NCI-H2029 (cell line): ENCODE data around the gene MED28.
"Not testable (repeated sequence)": the region's sequence is repeated elsewhere in the genome, so short reads cannot be mapped to it uniquely, and the experiment has no call there.

Experiments
- DNase-seq: peaks from one replicate; lab custom pipeline; 2025; lab: John Stamatoyannopoulos, UW

Gene MED28, protein sequence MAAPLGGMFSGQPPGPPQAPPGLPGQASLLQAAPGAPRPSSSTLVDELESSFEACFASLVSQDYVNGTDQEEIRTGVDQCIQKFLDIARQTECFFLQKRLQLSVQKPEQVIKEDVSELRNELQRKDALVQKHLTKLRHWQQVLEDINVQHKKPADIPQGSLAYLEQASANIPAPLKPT

DNA sequence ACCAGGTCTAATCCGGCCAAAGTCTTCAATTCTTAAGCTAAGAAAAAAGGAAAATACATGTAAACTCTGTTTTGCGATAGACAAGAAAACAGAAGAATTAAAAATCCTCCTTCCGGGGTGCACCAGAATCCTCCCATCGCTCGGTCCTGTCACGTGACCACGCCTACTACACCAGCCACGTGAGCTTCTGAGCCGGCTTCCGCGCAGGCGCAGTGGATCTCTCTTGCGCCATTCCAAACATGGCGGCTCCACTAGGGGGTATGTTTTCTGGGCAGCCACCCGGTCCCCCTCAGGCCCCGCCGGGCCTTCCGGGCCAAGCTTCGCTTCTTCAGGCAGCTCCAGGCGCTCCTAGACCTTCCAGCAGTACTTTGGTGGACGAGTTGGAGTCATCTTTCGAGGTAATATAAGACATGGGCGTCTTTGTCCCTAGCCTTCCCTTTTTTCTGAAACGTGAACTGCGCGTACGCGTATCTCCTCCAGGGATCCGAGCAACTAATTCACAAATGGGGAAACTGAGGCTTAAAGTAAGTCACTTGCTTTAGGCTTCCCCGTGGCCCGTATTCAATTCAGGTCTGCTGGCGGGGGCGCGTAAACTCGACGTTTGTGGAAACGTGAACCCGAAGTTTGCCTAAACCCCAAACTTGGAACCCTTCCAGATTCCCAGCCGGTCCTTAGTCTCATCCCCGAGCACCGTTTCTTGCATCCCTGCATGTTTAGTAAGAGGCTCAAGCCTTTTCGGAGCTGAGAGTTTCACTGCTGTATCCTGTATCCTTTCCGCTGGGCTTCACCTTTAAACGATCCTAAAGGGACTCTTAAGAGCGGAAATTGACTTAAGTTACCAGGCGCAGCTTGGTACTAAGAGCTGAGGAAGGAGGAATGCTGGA, at the start of gene MED28:
Gene MED28, plus strand, starts transcription at position 226 of the 884 bp plus-strand sequence. Its CDS starts 14 bp downstream, at position 240.
- peak; percentile 93 for DNase-seq

DNA sequence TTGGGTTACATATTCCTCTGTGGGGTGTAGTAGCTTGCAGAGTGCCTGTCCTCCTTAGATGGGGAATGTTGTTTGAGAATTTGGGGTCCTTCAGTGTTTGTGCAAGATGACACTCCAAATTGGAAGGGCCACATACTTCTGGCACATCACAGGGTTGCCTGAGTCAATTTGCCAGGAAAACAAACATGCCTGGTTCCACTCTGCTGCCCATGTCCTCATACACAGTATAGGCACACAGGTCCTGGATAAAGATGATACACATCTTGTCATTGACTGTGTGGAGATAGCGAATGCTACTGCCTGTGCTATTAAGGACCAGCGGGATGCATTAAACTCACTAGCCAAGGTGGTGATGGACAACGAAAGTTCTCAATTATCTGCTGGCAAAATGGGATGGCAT, 48.6 kb upstream of the MED28 start:
- no peak for DNase-seq

DNA sequence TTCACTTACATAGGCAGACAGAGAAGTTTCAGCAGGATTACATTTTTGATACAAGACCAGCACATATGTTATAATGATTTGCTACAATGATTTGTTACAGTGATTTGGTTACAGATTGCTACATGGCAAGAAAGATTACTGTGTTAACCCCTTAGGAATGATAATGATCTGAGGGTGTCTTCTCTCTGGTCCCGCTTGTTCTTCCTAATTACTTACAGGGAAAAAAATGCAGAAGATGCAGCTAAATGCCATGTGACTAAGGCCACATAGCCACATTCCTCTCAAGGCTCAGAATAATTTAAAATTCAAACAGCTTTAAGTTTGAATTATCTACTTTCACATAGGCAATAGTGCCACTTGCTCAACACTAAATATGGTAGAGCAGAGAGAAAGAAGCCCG, 47.2 kb upstream of the MED28 start:
- no peak for DNase-seq

DNA sequence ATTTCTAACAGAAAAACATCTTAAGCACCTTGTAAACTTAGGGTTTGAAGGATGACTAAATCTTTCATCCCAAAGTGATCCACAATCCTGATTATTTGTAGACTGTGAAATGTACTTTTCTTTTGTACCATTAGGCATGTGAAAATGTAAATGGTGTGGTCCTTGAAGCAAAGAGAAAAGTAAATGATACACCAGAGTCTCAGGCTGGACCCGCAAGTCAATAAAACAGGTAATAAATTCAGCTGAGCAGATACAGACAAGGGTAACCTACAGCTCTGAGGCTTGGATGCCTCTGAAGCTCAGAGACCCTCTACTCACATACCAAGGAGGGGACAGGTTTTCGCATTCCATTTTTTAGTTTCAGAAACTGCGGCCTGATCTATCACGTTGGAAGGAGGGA, 40.2 kb upstream of the MED28 start:
- no peak for DNase-seq

DNA sequence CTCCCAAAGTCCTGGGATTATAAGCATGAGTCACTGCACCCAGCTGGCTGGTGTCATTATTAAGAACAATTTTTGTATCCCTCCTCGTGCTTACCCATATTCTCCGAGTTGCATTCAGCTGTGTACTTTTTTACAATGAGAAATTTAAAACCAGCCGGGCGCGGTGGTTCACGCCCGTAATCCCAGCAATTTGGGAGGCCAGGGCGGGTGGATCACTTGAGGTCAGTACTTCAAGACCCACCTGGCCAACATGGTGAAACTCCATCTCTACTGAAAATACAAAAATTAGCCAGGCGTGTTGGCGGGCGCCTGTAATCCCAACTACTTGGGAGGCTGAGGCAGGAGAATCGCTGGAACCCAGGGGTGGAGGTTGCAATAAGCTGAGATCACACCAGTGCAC, 39.3 kb upstream of the MED28 start:
- not testable (repeated sequence) for DNase-seq

DNA sequence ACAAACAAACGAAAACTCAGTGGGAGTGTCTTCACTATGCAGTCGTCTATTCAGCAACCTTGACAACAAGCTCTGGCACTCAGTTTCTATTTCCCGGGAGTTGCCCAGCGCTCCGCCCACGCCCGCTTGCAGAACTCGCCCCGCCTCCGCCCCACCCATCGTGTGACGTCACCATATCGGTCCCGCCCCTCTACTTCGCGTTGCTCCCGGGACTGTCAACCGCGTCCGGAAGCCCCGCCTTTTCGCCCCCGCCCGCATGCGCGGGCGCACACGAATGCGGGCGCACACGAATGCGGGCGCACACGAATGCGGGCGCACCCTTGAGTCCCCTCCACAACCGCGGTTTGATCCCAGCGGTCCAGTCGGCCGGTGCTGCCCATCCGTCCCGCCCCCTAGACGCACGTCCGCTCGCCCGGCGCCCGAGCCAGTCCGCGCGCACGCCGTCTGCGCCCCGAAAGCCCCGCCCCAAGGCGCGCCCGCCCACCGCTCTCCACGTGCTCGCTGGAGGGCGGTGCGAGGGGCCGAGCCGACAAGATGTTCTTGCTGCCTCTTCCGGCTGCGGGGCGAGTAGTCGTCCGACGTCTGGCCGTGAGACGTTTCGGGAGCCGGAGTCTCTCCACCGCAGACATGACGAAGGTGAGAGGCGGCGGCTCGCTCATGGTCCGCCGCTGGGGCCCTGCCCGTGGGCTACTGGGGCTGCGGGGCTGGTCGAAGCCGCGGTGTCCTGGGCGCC, 37.3 kb upstream of the MED28 start, which contains the start of gene LAP3:
Gene LAP3, plus strand, starts transcription at position 267 of the 733 bp plus-strand sequence. Its CDS starts 268 bp downstream, at position 535.
- DNase-seq, result peak; percentile 93

DNA sequence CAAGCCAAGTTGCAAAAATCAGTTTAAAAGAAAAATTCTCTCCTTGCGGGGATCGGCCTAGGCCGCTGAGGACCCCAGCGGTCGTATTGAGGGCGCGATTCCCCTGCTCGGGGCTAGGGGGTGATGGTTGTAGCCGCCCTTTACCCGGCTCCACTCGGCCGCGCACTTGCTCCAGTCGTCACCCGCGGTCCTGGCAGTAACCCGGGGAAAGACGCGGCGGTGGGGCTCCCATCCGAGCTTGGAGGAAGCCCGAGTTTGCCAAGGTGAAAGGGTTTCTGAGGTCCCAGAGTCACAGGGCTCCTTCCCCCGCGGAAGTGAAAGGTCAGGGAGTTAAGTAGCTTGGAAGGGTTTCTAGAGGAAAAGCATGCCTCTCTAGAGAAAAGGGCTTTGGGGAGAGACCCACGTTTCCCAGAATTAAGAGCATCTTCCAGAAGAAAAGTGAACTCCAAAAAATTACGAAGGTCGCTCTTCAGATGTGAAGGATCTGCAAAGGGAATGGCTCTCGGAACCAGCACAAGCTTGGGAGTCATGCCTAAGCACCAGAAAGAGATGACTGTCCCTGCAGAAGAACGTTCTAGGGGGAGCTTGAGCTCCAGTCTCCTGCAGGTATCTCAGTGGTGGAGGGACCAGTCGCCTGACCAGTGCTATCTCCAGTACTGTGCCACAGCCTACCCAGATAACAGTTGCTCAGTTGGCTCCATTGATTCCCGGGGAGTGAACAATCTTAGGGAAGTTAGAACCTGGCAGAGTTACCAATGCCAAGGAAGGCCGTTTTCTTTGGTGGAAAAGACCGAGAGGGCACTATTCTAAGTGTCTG, 36.6 kb upstream of the MED28 start:
- no peak for DNase-seq

DNA sequence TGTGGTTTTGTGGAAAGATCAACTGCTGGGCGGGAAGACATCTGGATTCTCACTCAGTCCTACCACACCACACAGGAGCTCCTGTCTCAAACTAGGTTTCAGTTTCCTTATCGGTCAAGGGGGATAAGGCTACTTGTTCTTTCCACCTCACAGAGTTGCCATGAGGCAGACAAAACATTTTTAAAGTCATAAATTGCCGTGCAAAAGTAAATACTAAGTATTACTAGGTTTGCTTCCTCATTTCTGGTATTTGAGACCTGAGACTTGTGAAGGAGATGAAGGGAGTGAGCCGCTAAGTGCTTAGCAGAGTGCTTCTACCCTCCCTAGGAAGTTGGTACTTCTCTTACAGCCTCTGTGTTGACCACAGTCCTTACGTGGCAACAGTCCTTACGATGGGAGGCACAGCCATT, 36.0 kb upstream of the MED28 start:
- DNase-seq, result no peak

DNA sequence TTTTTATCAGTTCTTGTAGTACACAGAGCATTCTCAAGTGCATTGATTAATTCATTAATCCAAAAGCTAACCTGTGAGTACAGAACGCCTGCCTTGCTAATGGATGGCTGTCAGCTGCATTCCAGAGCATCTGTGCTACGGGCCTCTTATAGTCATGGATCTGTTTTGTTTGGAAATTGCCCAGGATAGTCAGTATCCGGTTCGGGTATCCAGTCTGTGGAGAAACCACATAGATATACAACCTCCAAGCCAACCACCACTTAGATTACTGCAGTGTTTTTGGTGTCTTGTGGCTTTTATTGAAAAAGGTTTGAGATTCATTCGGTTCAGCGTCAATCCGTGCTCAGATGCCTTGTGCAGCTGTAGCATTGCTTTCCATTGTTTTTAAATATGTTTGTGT, 33.5 kb upstream of the MED28 start:
- DNase-seq, result no peak

DNA sequence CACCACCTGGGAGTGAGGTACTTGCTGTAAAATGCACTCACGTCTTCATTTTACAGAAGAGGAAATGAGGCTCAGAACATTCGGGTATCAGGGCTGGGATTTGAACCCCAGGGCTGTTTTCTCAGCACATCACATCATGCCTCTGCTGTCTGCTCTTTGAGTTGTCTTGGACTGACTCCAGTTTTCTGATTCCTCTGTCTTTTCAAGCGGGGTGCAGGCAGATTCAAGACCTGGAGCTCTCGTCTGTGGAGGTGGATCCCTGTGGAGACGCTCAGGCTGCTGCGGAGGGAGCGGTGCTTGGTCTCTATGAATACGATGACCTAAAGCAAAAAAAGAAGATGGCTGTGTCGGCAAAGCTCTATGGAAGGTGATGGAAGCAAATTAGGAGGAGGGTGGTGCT, 31.2 kb upstream of the MED28 start:
- DNase-seq, result no peak

DNA sequence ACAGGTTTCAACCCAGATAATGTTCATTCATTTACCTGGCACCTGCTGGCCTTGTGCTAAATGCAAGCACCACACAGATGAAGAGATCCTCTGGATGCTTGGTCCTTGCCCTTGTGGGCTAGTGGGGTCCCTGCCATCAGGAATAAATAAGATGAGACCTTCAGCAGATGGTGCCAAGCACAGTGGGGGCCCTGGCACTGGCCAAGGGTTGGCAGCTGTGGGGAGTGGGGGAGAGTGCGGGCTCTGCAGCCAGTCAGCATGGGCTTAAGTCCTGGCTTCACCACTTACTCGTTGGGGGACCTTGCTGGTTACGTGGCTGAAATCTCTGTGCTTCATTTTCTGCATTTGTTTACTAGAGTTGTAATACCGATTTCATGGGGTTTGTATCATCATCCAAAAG, 30.5 kb upstream of the MED28 start:
- no peak for DNase-seq

DNA sequence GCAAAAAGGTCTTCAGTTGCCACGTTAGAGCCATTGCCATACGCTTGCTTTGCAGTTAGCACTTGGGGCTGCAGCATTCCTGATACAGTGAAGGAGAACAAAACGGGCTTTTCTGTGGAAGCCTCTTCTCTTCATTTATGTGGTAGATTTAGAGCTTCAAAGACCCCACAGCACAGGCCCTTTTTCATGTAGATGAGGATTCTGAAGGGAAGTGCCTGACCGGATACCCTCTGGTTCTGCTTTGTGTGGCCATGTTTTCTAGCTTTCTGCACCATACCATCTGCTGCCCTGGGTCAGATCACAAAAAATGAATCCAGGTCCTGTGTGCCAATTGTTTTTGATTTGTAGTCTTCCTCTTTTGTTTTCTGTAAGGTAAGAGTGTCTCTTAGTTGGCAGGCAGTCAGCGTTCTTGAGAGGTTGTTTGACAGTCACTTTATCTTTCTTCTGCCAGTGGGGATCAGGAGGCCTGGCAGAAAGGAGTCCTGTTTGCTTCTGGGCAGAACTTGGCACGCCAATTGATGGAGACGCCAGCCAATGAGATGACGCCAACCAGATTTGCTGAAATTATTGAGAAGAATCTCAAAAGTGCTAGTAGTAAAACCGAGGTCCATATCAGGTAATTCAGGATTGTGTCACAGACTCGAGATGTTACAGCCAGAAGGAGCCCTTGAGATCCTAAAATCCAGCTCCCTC, 29.8 kb upstream of the MED28 start:
- DNase-seq, result no peak

DNA sequence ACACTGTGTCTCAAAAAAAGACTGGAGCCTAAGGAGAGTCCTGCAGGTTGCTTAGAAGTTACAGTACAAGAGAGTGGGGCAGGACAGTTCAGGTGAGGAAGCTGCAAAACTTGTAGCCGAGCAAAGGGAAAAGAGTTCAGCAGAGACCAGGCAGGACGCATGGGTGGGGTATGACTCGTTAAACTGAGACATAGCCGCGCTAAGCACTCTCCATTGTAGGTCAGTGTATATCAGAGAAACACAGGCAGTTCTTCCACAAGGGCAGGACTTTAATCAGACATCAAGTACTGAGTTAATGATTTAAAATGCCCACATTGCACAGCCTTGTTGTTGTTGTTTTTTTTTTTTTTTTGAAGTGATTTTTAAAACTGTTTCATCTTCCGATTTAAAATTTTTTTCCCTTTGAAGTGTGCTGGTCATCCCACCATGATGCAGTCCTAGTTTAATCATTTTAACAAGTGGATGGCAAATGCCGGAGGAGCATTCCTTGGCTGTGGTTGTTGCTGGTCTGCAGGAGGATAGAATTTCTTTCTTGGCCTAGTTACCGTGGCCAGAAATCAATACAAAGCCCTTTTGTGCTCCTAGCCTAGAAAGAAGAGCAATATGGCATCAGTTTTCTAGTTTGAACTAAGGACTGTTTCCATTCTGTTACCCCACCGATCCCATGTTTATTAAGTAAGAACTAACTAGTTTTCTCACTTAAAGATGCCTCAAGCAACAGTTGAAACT, 27.2 kb upstream of the MED28 start:
- DNase-seq, result no peak

DNA sequence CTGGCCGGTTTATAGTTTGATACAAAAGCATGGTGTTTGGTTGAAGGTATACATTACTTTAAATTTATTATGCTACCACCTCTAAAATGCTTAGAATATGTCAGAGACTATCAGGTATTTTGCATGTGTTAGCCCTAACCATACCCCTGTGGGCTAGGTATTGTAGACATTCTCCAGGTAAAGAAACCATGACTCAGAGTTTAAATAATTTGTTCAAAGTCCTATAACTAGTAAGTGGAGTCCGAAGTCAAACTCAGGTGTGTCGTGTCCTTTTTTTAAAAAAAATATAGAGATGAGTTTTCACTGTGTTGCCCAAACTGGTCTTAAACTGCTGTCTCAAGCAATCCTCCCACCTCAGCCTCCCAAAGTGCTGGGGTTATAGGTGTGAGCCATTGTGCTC, 25.1 kb upstream of the MED28 start:
- no peak for DNase-seq

DNA sequence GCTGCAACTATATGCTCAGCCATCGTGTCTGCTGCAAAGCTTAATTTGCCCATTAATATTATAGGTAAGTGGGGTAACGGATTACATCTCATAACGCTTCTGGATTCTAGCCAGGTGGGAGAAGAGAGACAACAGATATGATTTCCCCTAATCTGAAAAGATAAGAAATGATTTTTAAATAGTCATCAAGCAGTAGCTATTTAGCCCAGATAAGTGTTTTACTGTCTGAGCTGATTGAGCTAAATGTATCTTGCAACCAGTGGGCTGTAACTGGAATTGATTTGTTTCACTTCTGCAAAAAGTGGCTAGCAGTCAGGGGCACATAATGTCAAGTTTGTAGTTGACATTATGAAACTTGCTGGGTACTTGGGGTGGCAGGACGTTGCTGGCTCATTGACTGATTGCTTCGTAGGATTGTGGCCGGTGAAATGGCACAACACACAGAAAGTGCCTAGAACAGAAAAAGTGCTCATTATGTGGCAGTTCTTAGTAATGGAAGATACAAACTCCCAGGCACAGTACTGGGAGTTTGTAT, 18.9 kb upstream of the MED28 start:
- DNase-seq, result no peak

DNA sequence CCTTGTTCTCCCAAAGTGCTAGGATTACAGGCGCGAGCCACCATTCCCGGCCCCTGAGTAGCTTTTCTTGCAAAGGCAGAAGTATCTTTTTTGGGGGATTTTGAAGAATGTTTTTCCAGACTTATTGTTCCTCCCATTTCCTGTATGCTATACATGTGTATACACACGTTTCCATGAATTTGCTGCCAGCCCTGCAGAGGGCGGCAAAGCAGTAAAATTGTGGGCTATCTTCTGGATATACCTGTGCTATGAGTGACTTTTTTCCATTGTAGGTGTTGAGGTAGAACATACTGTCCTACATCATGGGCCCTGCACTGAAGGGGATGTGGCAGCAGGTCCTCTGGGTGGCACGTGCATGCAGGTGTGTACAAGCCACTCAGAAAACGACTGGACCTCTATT, 16.9 kb upstream of the MED28 start:
- DNase-seq, result no peak

DNA sequence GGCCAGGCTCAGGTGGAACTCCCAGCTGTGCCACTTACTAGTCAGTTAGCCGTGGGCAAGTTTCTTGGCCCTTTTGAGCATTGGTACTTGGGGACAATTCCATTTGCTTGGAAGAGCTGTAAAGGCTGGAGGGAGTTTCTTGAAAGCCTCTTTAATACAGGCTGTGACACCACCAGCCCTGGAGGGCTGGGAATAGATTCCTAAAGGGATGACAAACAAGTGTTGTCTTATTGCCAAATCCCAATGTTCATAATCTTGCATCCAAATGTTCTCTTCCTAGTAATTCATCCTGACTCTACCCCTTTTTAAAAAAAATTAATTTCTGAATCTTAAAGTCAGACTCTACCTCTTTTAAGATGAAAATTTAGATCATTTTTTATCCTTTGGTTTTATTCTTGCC, 14.6 kb upstream of the MED28 start:
- DNase-seq, result no peak

DNA sequence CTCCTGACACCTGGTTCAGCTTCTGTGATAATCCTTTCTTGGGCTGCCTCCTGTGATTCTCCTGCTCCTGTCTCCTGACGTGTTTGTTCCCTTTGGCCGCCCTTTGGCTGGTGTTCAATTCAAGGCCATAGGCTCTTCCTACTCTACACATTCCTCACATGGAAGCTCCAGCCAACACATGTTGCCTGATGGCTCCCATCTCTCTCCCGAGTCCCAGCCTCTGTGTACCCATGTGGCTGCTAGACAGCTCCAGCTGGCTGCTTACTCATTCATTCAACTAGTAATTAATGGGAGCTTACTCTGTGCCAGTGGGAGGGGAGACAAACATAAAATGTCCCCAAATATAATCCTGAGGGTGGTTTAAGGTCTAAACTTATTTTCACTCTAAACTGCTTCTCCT, 9.2 kb upstream of the MED28 start:
- no peak for DNase-seq

DNA sequence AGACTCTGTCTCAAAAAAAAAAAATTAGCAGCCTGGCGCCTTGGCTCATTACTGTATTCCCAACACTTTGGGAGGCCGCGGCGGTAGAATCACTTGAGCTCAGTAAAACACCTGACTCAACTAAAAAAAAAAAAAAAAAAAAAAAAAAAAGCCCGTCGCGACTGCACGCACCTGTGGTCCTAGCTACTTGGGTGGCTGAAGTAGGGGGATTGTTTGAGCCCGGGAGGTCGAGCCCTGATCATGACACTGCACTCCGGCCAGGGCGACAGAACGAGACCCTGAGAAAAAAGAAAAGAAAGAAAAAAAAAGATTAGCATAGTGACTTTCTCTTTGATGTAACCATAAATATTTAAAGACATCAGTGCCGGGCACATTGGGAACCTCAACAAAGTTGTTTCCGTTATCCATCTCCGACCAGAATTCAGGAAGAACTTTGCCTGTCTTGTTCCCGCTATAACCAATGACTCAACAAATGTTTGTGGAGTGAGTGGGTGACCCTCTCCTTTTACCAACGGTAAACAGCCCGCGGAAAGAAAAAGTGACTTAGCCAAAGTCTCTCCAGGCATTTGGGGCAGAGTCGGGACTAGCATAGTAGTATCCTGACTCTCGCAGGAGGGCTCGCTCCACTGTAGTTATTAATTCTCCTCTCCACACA, 553 bp upstream of the MED28 start:
- no peak for DNase-seq

DNA sequence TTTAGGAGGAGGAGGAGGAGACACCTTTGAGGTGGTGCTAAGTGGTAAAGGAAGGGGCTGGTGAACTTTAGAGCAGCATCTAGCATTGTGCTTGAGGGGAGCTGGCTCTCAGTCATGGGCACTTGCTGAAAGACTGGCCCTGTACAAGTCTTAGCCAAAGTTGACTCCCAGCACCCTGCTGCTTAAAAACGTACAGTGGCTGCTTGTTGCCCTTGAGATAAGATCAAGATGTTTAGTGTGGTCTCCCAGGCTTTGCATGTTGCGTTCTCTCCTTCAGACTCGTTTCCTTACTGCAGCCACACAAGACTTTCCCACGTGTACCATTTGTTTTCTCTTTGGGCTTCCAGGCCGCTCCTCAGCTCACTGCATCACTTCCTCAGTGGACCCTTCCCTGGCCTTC, 1.8 kb downstream of the MED28 start:
- DNase-seq, result no peak
